GM12878 (cell line): ENCODE measurements around the gene COL15A1. TPM values are rescaled to one million over a fixed set of nuclear protein-coding genes. Genes with fewer than 3 reads are reported as not detected.

Experiments used
- ATAC-seq: fragments of 200-7000 bp; cut with Tn5 transposase; 3 replicates; pipeline ENCODE4 v1.9.1; 2020; ENCODE audit warnings: mild to moderate bottlenecking, moderate library complexity
- BruUV-seq: library from RNA; stranded (reverse); fragments of 400-500 nt; replicated peaks from 2 replicates; lab custom pipeline; 2021; lab: Mats Ljungman, UMichigan
- CTCF ChIA-PET: fragments of 300-600 bp; sonication (Branson Sonifier 250); formaldehyde crosslinking; extraction: SDS; loops from one replicate; lab custom pipeline; 2021; ENCODE audit warnings: inconsistent platforms; lab: Yijun Ruan, JAX
- POLR2A ChIA-PET: fragments of 350-600 bp; formaldehyde crosslinking; extraction: SDS; loops from one replicate; lab custom pipeline; 2021; ENCODE audit warnings: inconsistent platforms; lab: Charles Lee
- RAD21 ChIA-PET: fragments of 300-600 bp; sonication (Branson Sonifier 250); formaldehyde crosslinking; loops from one replicate; lab custom pipeline; 2023; ENCODE audit warnings: antibody characterized with exemption; ENCODE audit not compliant: unreplicated experiment; lab: Charles Lee
- SMC1A ChIA-PET: fragments of 300-600 bp; sonication (Branson Sonifier 250); formaldehyde crosslinking; loops from one replicate; lab custom pipeline; 2023; ENCODE audit not compliant: unreplicated experiment, uncharacterized antibody; lab: Charles Lee
- DNase-seq: peaks from one replicate; pipeline ENCODE4 v3.0.0-alpha.2; 2011; ENCODE audit warnings: low read depth, low spot score
- FAIRE-seq: peaks from 3 replicates; lab custom pipeline; 2011; peaks lifted over from hg19 to GRCh38; lab: Jason Lieb, UNC
- H2AFZ ChIP-seq: 2 replicates; pipeline ENCODE4 v1.6.0; 2011; ENCODE audit warnings: low read depth, low read length, control low read depth; ENCODE audit not compliant: control insufficient read depth
- H3K27ac ChIP-seq: 2 replicates; pipeline ENCODE4 v1.5.1; 2011; ENCODE audit warnings: control low read depth; ENCODE audit not compliant: control insufficient read depth, insufficient read depth
- H3K27me3 ChIP-seq, 2 experiments: replicated peaks in 1 of 2; 2 replicates each; pipeline versions ENCODE4 v1.6.0 to v1.6.1; 2011; ENCODE audit warnings: low read length in 1 of 2; ENCODE audit not compliant: control insufficient read depth in 2 of 2, insufficient read depth in 2 of 2
- H3K36me3 ChIP-seq, 2 experiments: 2 replicates each; pipeline ENCODE4 v1.5.1; 2011; ENCODE audit warnings: low read length in 1 of 2; ENCODE audit not compliant: control insufficient read depth in 2 of 2, insufficient read depth in 2 of 2
- H3K4me1 ChIP-seq: 2 replicates; pipeline ENCODE4 v1.6.1; 2011; ENCODE audit warnings: mild to moderate bottlenecking, low read length, moderate library complexity, mixed read lengths; ENCODE audit not compliant: control insufficient read depth, insufficient read depth
- H3K4me2 ChIP-seq: 2 replicates; pipeline ENCODE4 v1.6.0; 2011; ENCODE audit warnings: control low read depth; ENCODE audit not compliant: control insufficient read depth, insufficient read depth
- H3K4me3 ChIP-seq: fragments of 200-600 bp; sonication (generic); 2 replicates; pipeline ENCODE4 v1.5.1; 2016
- H3K79me2 ChIP-seq: 2 replicates; pipeline ENCODE4 v1.6.0; 2011; ENCODE audit warnings: low read length; ENCODE audit not compliant: control insufficient read depth, insufficient read depth
- H3K9ac ChIP-seq: 2 replicates; pipeline ENCODE4 v1.8.0; 2011; ENCODE audit warnings: low read length, control low read depth, mixed read lengths; ENCODE audit not compliant: control insufficient read depth, insufficient read depth
- H3K9me3 ChIP-seq: replicated peaks from 3 replicates; pipeline ENCODE4 v1.5.1; 2011; ENCODE audit warnings: mild to moderate bottlenecking, low read length; ENCODE audit not compliant: control insufficient read depth, insufficient read depth
- H4K20me1 ChIP-seq: 2 replicates; pipeline ENCODE4 v1.6.0; 2011; ENCODE audit not compliant: control insufficient read depth, insufficient read depth
- ATF3 ChIP-seq: IDR thresholded peaks from 2 replicates; pipeline ENCODE4 v1.6.1; 2011; ENCODE audit warnings: low read depth, mild to moderate bottlenecking, low read length, moderate library complexity, borderline replicate concordance; ENCODE audit errors: extremely low read depth
- IRF4 ChIP-seq: IDR thresholded peaks from 2 replicates; pipeline ENCODE4 v1.6.1; 2011; ENCODE audit warnings: low read depth, low read length
- MYB ChIP-seq: fragments of 150-350 bp; IDR thresholded peaks from 2 replicates; pipeline ENCODE4 v1.6.1; 2014; ENCODE audit warnings: mild to moderate bottlenecking, low read depth, low read length, borderline replicate concordance
- PBX3 ChIP-seq: IDR thresholded peaks from 2 replicates; pipeline ENCODE4 v1.6.1; 2011; ENCODE audit warnings: mild to moderate bottlenecking, low read depth, low read length, moderate library complexity; ENCODE audit not compliant: insufficient replicate concordance
- PKNOX1 ChIP-seq: fragments of 450-650 bp; IDR thresholded peaks from 2 replicates; pipeline ENCODE4 v1.6.1; 2016; ENCODE audit warnings: mild to moderate bottlenecking
- RBBP5 ChIP-seq: fragments of 200-600 bp; sonication (generic); conservative IDR thresholded peaks from 2 replicates; pipeline ENCODE4 v1.6.1; 2016
- SP1 ChIP-seq: IDR thresholded peaks from one replicate; pipeline ENCODE4 v1.6.1; 2011; ENCODE audit warnings: low read depth, low read length
- TCF7 ChIP-seq: IDR thresholded peaks from 2 replicates; pipeline ENCODE4 v1.6.1; 2014; ENCODE audit warnings: antibody characterized with exemption, borderline replicate concordance
- WGBS: methylation state at CpG from one replicate; pipeline ENCODE4 v1.1.6; 2016; ENCODE audit warnings: low lambda C conversion rate; ENCODE audit not compliant: insufficient replicate concordance, insufficient coverage; ENCODE audit errors: missing lambda C conversion rate; 5-methylcytosine and 5-hydroxymethylcytosine counted together
- in situ Hi-C: fragments of 300-500 bp; cut with MboI; formaldehyde crosslinking; loops from 9 replicates; pipeline ENCODE4 v1.14.3; 2018; ENCODE audit warnings: mixed read lengths
- intact Hi-C: fragments of 100-400 bp; cut with micrococcal nuclease; formaldehyde crosslinking; loops from one replicate; pipeline ENCODE4 v1.14.2; 2022; ENCODE audit not compliant: unreplicated experiment
- polyA plus RNA-seq, 11 experiments: library from polyadenylated mRNA; depleted of rRNA in 4 of 11; unstranded in 6 of 11; stranded (reverse) in 5 of 11; fragments of >200 nt; fragmentation: Nextera tagmentation in 4 of 11; fragmentation: Illumina TruSeq in 1 of 11; extraction: Ambion mirVana in 4 of 11; extraction: Trizol in 1 of 11; gene quantifications; 1 replicate in 1 of 11; 2 replicates in 10 of 11; pipeline versions ENCODE4 v1.2.1 to v1.2.3, GENCODE V29; 2011 to 2016; ENCODE audit warnings: inconsistent platforms in 2 of 11, missing spikeins in 2 of 11, low read depth in 1 of 11
- total RNA-seq, 4 experiments: library from RNA; depleted of rRNA in 3 of 4; stranded (reverse); fragments of >200 nt in 3 of 4; fragmentation: Illumina TruSeq in 1 of 4; extraction: Trizol in 1 of 4; gene quantifications; 2 replicates each; pipeline versions ENCODE4 v1.2.1 to v1.2.3, GENCODE V29; 2013 to 2021

Gene COL15A1
- total and polyA plus RNA-seq, 10 of the 15 experiments (the other 5 are each of a cell fraction or from before 2014, with no cell fraction given): 0.01 to 0.28 (median 0.06) TPM; not detected in 2

GRCh38 chr9:98929895-98930341 lies 13.8 kb upstream of the COL15A1 start:
- ATAC-seq (no peak), DNase-seq (no peak), FAIRE-seq (no peak)
- Histone ChIP-seq H4K20me1 (no peaks in the 10 kb centered on the region), H3K4me3 (no peak overlapping the region), H3K27me3 (no peaks in the 10 kb centered on the region; a peak in 1 of 4 replicates), H3K4me2 (no peak overlapping the region), H3K4me1 (no peaks in the 10 kb centered on the region), H2AFZ (no peak overlapping the region), H3K9ac (no peak overlapping the region), H3K27ac (no peak overlapping the region), H3K36me3 (no peaks in the 10 kb centered on the region), H3K79me2 (no peaks in the 10 kb centered on the region), H3K9me3 (no peaks in the 10 kb centered on the region)
- 40% methylated on average over 10 of the region's 10 CpGs for WGBS
- ChIA-PET SMC1A (no interaction called here), POLR2A (no interaction called here), RAD21 (no interaction called here), CTCF (interaction anchor here (0.6 to 1.3 kb wide), 2 partner anchors 9 to 23 kb away, joined by 3 read pairs; no protein-coding TSS in a partner anchor)
- in situ Hi-C loops: no loop called here
- BruUV-seq: no TSS peak
- TF ChIP-seq IRF4 (no peak), PKNOX1 (no peak), TCF7 (no peak), MYB (no peak), PBX3 (no peak), ATF3 (no peak), RBBP5 (no peak), SP1 (no peak)
- intact Hi-C loops: no loop called here
